GM10266 (cell line): ENCODE results near the gene CREG2.

ENCODE experiments used
- DNase-seq: peaks from one replicate; pipeline ENCODE4 v3.0.0; 2012; ENCODE audit errors: extremely low spot score
- TF ChIP-seq, protein P1 (sequence below): IDR thresholded peaks from 2 replicates; pipeline ENCODE4 v1.5.1; 2012; ENCODE audit warnings: mild to moderate bottlenecking, low read depth; ENCODE audit not compliant: control insufficient read depth, insufficient read depth; ENCODE audit errors: missing control alignments

The CREG2 gene

DNA sequence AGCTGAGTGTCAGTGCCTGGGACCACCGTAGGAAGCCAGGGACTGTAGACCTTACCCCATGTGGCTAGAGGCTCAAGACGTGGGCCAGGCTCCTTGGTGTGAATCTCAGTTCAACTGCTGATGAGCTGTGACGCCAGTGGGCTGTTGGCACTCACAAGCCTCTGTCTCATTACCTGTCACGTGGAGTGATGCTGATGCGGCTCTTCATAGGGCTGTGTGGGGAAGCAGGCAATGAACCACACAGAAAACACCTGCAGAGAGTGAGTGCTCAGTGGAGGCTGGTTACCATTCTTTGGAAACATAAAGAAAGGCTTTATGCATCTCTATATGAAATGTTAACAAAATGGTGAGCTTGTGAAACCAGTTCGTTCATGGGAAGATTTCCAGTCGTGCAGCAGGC lies 36.1 kb downstream of the CREG2 start:
- no peak for DNase-seq
- TF ChIP-seq, protein P1, sequence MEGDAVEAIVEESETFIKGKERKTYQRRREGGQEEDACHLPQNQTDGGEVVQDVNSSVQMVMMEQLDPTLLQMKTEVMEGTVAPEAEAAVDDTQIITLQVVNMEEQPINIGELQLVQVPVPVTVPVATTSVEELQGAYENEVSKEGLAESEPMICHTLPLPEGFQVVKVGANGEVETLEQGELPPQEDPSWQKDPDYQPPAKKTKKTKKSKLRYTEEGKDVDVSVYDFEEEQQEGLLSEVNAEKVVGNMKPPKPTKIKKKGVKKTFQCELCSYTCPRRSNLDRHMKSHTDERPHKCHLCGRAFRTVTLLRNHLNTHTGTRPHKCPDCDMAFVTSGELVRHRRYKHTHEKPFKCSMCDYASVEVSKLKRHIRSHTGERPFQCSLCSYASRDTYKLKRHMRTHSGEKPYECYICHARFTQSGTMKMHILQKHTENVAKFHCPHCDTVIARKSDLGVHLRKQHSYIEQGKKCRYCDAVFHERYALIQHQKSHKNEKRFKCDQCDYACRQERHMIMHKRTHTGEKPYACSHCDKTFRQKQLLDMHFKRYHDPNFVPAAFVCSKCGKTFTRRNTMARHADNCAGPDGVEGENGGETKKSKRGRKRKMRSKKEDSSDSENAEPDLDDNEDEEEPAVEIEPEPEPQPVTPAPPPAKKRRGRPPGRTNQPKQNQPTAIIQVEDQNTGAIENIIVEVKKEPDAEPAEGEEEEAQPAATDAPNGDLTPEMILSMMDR: no peak

DNA sequence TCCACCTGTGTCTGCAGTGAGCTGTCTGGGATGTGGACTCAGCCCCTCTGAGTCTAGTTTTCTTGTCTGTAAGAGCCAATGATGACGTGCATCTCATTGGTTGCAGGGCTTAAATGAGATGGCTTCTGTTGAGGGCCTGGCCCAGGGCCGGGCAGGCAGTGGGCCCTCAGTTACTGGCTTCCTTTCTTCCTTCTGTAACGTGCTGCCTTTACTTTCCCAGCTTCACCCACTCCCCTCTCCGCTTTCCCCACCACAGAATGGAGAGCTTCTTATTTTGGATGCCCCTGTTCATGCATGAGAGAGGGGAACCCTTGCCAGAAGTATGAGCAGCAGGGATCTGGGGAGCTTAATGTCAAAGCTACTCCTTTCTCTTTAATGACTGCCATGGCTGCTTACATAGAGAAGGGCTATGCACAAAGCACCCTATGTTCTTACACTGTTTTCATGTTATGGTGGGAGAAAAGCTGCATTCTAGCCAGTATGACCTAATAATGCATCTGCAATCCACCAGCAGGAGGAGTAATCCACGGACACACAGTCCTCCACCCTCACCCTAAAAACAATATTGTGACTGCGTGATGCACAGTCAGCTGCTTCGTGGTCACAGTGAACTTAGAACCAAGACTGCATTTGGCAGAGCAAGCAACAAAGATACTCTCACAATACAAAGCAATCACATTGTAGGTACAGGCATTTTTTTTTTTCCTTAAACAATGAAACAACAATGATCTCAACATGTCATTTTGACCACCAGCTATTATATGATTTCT lies 37.2 kb downstream of the CREG2 start:
- TF ChIP-seq, protein P1: no peak
- no peak for DNase-seq

DNA sequence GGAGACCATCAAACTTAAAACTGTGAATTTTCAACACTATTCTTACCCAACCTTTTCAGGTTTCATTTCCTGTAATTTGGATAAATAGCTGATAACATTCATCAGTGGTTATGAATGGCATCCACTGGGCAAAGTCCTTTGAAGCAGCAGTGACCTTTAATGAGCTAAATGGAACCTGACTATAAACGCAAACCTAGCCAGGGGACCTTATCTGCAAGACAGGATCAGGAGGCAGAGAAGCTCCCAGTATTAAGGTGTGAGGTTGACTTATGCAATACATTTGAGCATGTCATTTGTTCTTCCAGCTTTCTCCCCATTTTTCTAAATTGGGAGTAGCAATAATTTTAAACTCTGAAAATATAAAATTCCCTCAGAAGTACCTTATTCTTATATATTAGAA lies 38.4 kb downstream of the CREG2 start:
- TF ChIP-seq, protein P1: no peak
- no peak for DNase-seq

DNA sequence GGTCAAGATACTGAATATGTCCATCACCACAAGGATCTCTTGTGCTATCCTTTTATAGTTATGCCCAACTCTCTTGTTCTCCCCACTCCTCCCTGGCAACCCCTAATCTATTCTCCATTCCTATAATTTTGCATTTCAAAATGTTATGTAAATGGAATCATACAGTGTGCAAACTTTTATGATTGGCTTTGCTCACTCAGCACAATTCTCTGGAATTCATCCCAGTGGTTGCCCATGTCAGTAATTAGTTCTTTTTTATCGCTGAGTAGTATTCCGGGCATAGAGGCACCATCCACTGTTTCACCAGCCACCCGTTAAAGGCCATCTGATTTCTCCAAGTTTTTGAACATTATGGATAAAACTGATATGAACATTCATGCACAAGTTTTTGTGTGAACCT lies 40.4 kb downstream of the CREG2 start:
- TF ChIP-seq, protein P1: no peak
- no peak for DNase-seq

DNA sequence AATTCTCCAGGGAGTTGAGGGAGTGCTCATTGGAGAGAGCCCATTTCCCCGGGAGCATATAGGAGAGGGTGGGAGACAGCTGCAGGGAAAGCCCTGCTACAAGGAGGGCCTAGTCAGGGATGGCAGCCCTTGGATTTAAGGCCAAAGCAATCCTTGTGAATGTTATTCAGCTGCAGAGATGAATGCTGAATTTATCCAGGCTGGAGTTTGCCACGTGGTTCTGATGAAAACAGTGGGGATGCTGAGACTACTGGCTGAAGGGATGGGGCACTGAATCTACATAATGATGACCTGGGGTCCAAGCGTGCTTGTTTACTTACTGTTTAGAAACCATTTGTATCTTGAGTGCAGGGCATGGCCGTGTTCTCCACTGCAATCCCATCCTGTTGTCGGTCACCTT lies 43.2 kb downstream of the CREG2 start:
- TF ChIP-seq, protein P1: no peak

DNA sequence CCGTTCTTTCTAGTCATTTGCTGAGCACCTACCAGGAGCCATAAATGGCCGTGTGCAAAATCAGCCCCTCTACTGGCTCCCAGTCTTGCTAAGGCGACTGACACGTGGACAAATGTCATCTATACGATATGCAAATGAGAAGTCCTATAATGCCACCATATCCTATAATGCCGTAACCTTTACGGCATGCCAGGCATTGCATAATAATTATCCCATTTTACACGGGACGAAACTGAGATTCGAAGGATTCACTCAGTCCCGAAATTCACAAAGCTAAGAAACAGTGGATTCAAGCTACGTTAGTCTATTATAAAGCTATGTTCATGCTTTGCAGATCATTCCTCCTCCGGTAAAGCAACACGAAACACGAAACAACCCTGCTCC lies 44.7 kb downstream of the CREG2 start:
- no peak for DNase-seq
- TF ChIP-seq, protein P1: no peak

More for the DNA sequence above, 43.2 kb downstream of the CREG2 start:
- no peak for DNase-seq

DNA sequence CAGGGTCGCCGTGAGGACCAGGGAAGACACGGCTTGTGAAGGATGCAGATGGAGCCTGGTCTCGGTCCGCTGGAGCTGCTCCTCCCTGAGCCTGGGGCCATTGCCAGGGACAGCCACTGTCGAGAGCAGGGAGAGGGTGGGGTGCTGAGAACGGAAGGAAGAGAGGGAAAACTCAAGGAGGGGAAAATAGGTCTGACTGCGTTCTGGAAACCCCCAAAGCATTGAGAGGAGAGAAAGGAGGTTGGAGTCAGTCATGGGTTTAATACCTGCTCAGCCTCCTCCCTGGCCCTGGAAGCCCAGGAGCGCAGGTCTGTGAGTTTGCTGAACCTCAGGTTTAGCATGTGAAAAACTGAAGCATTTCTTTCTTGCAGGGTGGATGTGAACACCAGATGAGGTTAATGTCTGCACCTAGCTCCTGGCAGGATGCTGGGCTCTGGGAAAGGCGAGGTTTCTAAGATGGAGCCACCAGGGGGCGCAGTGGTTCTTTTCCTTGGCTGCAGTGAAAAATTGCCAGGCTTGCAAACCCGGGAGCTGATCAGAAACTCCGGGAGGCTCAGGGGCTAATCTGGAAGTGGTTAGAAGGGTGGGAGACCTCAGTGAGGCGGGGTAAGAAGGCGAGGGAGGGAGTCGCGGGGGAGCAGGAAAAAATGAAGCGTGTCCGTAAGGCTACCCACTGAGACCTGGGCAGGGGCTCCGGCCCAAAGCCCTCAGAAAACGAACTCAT lies 45.2 kb downstream of the CREG2 start:
- TF ChIP-seq, protein P1: peak; percentile 76
- peak; percentile 62 for DNase-seq
